ENCODE measurements around the gene CHMP3.

CHMP3 gene

DNA sequence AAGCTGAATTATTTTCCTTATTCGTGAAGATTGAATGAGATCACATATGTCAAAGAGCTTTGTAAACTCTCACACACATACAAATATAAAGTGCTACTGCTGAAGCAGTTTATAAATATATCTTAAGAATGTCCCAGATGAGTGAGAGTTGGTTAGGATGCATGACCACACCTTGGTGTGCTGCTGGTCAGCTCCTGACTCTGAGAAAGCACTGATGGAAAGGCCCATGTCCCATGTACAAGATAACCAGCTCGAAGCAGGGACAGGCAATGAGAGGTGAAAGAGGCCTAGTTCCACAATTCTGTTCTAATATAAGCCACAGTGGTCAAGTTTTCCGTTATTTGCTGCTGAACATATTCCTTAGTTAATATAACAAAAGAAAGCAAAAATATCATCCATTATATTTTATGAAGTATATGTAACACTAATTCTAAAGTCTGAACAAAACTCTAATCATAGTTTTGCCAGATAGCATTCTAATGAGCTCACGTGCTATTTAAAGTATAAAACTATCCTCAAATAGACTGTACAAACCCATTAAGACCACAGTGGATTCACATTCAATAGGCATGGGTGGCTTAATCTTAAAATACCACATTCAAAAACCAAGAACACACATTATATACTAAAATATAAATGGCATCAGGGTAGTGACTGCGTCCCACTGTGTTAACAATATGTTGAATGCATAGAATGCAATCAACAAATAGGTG, 49.1 kb downstream of the CHMP3 start:
- DNase-seq: no peak
- no peaks in the 10 kb centered on the region for H3K36me3 ChIP-seq
- TF ChIP-seq, protein P1, sequence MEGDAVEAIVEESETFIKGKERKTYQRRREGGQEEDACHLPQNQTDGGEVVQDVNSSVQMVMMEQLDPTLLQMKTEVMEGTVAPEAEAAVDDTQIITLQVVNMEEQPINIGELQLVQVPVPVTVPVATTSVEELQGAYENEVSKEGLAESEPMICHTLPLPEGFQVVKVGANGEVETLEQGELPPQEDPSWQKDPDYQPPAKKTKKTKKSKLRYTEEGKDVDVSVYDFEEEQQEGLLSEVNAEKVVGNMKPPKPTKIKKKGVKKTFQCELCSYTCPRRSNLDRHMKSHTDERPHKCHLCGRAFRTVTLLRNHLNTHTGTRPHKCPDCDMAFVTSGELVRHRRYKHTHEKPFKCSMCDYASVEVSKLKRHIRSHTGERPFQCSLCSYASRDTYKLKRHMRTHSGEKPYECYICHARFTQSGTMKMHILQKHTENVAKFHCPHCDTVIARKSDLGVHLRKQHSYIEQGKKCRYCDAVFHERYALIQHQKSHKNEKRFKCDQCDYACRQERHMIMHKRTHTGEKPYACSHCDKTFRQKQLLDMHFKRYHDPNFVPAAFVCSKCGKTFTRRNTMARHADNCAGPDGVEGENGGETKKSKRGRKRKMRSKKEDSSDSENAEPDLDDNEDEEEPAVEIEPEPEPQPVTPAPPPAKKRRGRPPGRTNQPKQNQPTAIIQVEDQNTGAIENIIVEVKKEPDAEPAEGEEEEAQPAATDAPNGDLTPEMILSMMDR (IDR thresholded peaks at IDR 0.05; ENCODE audit: low read depth, low read length): no peak

DNA sequence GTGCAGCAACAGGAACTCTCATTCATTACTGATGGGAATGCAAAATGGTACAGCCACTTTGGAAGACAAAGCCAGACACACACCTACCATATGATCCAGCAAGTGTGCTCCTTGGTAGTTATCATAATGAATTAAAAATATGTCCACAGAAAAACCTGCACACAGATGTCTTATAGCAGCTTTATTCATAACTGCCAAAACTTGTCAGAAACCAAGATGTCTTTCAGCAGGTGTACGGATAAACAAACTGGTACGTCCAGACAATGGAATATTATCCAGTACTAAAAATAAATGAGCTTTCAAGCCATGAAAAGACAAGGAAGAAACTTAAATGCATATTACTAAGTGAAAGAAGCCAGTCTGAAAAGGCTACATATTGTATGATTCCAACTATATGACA, 50.4 kb downstream of the CHMP3 start:
- H3K4me3 ChIP-seq (ENCODE audit: low read depth, low read length): no peak overlapping the region
- DNase-seq: no peak
- no peaks in the 10 kb centered on the region for H3K9me3 ChIP-seq
- H3K4me1 ChIP-seq: no peaks in the 10 kb centered on the region
- H3K36me3 ChIP-seq: no peaks in the 10 kb centered on the region
- TF ChIP-seq, protein P1 (IDR thresholded peaks at IDR 0.05; ENCODE audit: low read depth, low read length): no peak
- no peaks in the 10 kb centered on the region for H3K27me3 ChIP-seq

More for the DNA sequence above, 49.1 kb downstream of the CHMP3 start:
- Histone ChIP-seq H3K9me3 (no peaks in the 10 kb centered on the region), H3K4me1 (no peaks in the 10 kb centered on the region), H3K4me3 (ENCODE audit: low read depth, low read length) (no peak overlapping the region), H3K27me3 (no peaks in the 10 kb centered on the region)

DNA sequence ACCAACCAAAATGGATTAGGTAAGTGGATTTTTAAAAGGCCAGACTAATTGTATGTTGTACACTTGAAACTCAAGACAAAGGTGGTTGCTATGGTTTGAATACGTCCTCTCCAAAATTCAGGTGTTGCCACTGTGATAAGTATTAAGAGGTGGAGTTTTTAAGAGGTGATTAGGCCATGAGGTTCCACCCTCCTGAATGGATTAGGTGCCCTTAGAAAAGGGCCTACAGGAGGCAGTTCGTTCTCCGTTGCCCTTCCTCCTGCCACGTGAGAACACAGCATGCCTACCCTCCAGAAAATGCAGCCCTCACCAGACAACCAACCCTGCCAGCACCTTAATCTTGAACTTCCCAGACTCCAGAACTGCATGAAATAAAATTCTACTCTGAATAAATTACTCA, 51.2 kb downstream of the CHMP3 start:
- H3K9me3 ChIP-seq: no peaks in the 10 kb centered on the region
- no peaks in the 10 kb centered on the region for H3K36me3 ChIP-seq
- no peaks in the 10 kb centered on the region for H3K4me1 ChIP-seq
- no peaks in the 10 kb centered on the region for H3K27me3 ChIP-seq
- no peak overlapping the region for H3K4me3 ChIP-seq (ENCODE audit: low read depth, low read length)
- TF ChIP-seq, protein P1 (IDR thresholded peaks at IDR 0.05; ENCODE audit: low read depth, low read length): no peak
- DNase-seq: no peak

DNA sequence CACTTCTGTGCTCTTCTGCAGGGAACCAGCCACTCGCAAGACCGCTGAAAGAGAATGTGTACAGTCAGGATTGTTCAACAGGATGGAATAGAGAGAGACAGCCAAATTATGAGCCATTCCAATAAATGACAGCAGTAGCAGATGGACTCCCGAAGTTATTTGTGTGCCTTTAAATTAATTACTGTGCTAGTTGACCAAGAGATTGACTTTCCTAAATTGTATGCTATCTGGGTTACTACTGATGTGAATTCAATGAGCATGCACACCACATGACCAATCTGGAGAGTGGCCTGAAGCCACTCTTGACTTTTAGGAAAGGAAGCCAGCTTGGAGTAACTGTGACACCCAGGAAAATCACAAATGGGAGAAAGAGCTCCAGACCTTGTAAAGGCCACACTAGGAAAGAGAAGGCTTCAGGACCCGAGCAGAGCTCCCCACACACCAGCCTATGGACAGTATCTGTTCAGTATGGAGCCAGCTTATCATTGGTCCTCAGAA, 52.8 kb downstream of the CHMP3 start:
- Histone ChIP-seq H3K36me3 (no peaks in the 10 kb centered on the region), H3K4me3 (ENCODE audit: low read depth, low read length) (no peak overlapping the region), H3K4me1 (no peaks in the 10 kb centered on the region), H3K27me3 (no peaks in the 10 kb centered on the region), H3K9me3 (no peaks in the 10 kb centered on the region)
- TF ChIP-seq, protein P1 (IDR thresholded peaks at IDR 0.05; ENCODE audit: low read depth, low read length): no peak
- no peak for DNase-seq

DNA sequence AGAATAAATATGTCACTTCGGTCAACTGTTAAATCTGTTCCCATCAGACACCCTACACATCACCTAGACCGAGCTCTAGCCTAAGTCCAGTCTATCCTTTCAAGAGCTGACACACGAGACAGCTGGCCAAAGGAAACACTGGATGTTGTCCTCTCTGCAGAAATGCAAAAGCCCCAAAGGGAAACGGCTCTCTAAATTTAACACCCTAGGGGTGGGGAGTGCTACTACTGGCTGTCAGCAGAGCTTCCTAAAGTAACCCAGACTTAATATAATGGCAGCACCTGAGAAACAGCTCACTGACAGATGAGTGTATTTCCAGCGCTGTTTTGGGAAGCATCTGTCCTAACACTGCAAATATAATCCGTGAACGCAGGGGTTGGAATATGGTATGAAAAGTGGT, 55.6 kb downstream of the CHMP3 start:
- Histone ChIP-seq H3K27me3 (no peaks in the 10 kb centered on the region), H3K36me3 (no peaks in the 10 kb centered on the region), H3K4me3 (ENCODE audit: low read depth, low read length) (no peak overlapping the region), H3K4me1 (no peaks in the 10 kb centered on the region), H3K9me3 (no peaks in the 10 kb centered on the region)
- DNase-seq: no peak
- TF ChIP-seq, protein P1 (IDR thresholded peaks at IDR 0.05; ENCODE audit: low read depth, low read length): no peak

DNA sequence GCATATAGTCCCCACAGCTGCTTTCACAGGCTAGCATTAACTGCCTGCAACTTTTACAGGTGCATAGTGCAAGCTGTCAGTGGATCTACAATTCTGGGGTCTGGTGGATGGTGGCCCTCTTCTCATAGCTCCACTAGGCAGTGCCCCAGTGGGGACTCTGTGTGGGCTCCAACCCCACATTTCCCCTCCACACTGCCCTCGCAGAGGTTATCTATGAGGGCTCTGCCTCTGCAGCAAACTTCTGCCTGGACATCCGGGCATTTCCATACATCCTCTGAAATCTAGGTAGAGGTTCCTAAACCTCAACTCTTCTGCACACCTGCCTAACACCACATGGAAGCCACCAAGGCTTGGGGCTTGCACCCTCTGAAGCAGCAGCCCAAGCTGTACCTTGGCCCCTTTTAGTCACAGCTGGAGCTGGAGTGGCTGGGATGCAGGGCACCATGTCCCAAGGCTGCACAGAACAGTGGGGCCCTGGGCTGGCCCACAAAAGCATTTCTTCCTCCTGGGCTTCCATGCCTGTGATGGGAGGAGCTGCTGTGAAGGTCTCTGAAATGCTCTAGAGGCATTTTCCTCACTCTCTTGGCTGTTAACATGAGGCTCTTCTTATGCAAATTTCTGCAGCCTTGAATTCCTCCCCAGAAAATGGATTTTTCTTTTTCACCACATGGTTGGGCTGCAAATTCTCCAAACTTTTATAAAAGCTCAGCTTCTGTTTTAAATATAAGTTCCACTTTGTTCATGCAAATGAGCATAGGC, 62.7 kb downstream of the CHMP3 start:
- TF ChIP-seq, protein P1 (IDR thresholded peaks at IDR 0.05; ENCODE audit: low read depth, low read length): no peak
- no peak for DNase-seq
- H3K9me3 ChIP-seq: no peaks in the 10 kb centered on the region
- no peaks in the 10 kb centered on the region for H3K36me3 ChIP-seq
- H3K27me3 ChIP-seq: no peaks in the 10 kb centered on the region
- no peaks in the 10 kb centered on the region for H3K4me1 ChIP-seq
- no peak overlapping the region for H3K4me3 ChIP-seq (ENCODE audit: low read depth, low read length)

Data from BE2C (cell line).